ENCODE measurements around the gene SPINK6.
A peak's percentile ranks its signal among the peaks of the same experiment; 100 is the strongest.

SPINK6 gene

GRCh38 chr5:148202531-148203203 lies at the start of gene SPINK6:
Gene SPINK6 (plus strand): TSS chr5:148203042. CDS start chr5:148203097, 55 bp downstream.
- no peak for DNase-seq

- no peak for DNase-seq
Measured at GRCh38 chr5:148156609-148157008, 46.2 kb upstream of the SPINK6 start.

- DNase-seq: no peak
Measured at GRCh38 chr5:148162038-148162437, 40.8 kb upstream of the SPINK6 start.

- no peak for DNase-seq
Measured at GRCh38 chr5:148163345-148163744, 39.5 kb upstream of the SPINK6 start.

- DNase-seq: no peak
Measured at GRCh38 chr5:148166550-148167283, 36.1 kb upstream of the SPINK6 start.

GRCh38 chr5:148168246-148168645 lies 34.6 kb upstream of the SPINK6 start, which contains the start of gene SPINK14:
Gene SPINK14 (plus strand): TSS chr5:148168546. CDS start chr5:148169733, 1,187 bp downstream.
- DNase-seq: no peak

GRCh38 chr5:148172377-148172776 lies 30.5 kb upstream of the SPINK6 start:
- no peak for DNase-seq

- DNase-seq: no peak
Measured at GRCh38 chr5:148176480-148176879, 26.4 kb upstream of the SPINK6 start.

GRCh38 chr5:148177207-148177606 lies 25.6 kb upstream of the SPINK6 start:
- no peak for DNase-seq

- peak in 5 of 56 donors; percentile 0 to 30 (median 4) for DNase-seq
Measured at GRCh38 chr5:148179234-148179824, 23.5 kb upstream of the SPINK6 start.

GRCh38 chr5:148186248-148187003 lies 16.4 kb upstream of the SPINK6 start:
- DNase-seq: no peak

GRCh38 chr5:148191010-148191409 lies 11.8 kb upstream of the SPINK6 start:
- no peak for DNase-seq

GRCh38 chr5:148193202-148193601 lies 9.6 kb upstream of the SPINK6 start:
- no peak for DNase-seq

- DNase-seq: no peak
Measured at GRCh38 chr5:148201151-148201550, 1.7 kb upstream of the SPINK6 start.

- DNase-seq: no peak
Measured at GRCh38 chr5:148205044-148205806, 2.4 kb downstream of the SPINK6 start.

GRCh38 chr5:148205865-148206264 lies 3.0 kb downstream of the SPINK6 start:
- DNase-seq: no peak

GRCh38 chr5:148206620-148207019 lies 3.8 kb downstream of the SPINK6 start:
- peak in 1 of 56 donors; percentile 0 for DNase-seq

GRCh38 chr5:148208226-148208625 lies 5.4 kb downstream of the SPINK6 start:
- DNase-seq: no peak

GRCh38 chr5:148209151-148209770 lies 6.4 kb downstream of the SPINK6 start:
- DNase-seq: no peak

- DNase-seq: no peak
Measured at GRCh38 chr5:148214665-148215185, 11.9 kb downstream of the SPINK6 start.

All from amygdala (tissue), 56 donors.